NB4 (cell line): ENCODE measurements around the gene SLC24A4.

Experiments
- DNase-seq: peaks from one replicate; pipeline ENCODE4 v3.0.0; 2010; ENCODE audit warnings: low read depth
- H3K4me3 ChIP-seq: one replicate; pipeline ENCODE4 v1.5.1; 2011; ENCODE audit warnings: mild to moderate bottlenecking, low read depth, low read length, moderate library complexity
- CTCF ChIP-seq: IDR thresholded peaks from one replicate; pipeline ENCODE4 v1.5.1; 2012; ENCODE audit warnings: low read depth, low read length
- MAX ChIP-seq: IDR thresholded peaks from 2 replicates; pipeline ENCODE4 v1.6.1; 2011; ENCODE audit warnings: low read depth, low read length
- MYC ChIP-seq: IDR thresholded peaks from 2 replicates; pipeline ENCODE4 v1.6.1; 2011; ENCODE audit warnings: low read depth, low read length
- POLR2A ChIP-seq: IDR thresholded peaks from 2 replicates; pipeline ENCODE4 v1.6.1; 2011; ENCODE audit warnings: mild to moderate bottlenecking; ENCODE audit not compliant: insufficient read length; ENCODE audit errors: extremely low read depth

The SLC24A4 gene

GRCh38 chr14:92499234-92499633 is 176.3 kb downstream of the SLC24A4 start:
- TF ChIP-seq MAX (no peak), MYC (no peak), CTCF (no peak), POLR2A (no peak)
- no peak overlapping the region for H3K4me3 ChIP-seq
- DNase-seq: no peak

- H3K4me3 ChIP-seq: no peak overlapping the region
- TF ChIP-seq MYC (no peak), MAX (no peak), POLR2A (no peak), CTCF (no peak)
- DNase-seq: no peak
Measured at GRCh38 chr14:92500491-92500941, 177.6 kb downstream of the SLC24A4 start.

GRCh38 chr14:92501891-92502351 is 179.0 kb downstream of the SLC24A4 start:
- H3K4me3 ChIP-seq: no peak overlapping the region
- DNase-seq: no peak
- no peak for TF ChIP-seq MYC
- no peak for TF ChIP-seq CTCF
- TF ChIP-seq POLR2A: no peak

GRCh38 chr14:92502541-92503286 is 179.7 kb downstream of the SLC24A4 start:
- H3K4me3 ChIP-seq: no peak overlapping the region
- no peak for TF ChIP-seq POLR2A
- TF ChIP-seq MYC: no peak
- TF ChIP-seq MAX: no peak
- TF ChIP-seq CTCF: no peak
- DNase-seq: no peak

GRCh38 chr14:92503756-92504491 is 181.0 kb downstream of the SLC24A4 start:
- no peak overlapping the region for H3K4me3 ChIP-seq
- DNase-seq: no peak
- no peak for TF ChIP-seq POLR2A
- no peak for TF ChIP-seq MAX
- no peak for TF ChIP-seq MYC
- no peak for TF ChIP-seq CTCF
